GM12878 (cell line): ENCODE results near the gene HSCB. TPM values are rescaled to one million over a fixed set of nuclear protein-coding genes. Genes with fewer than 3 reads are reported as not detected.

Experiments
- ATAC-seq: fragments of 200-7000 bp; cut with Tn5 transposase; 3 replicates; pipeline ENCODE4 v1.9.1; 2020; ENCODE audit warnings: mild to moderate bottlenecking, moderate library complexity
- BruUV-seq: library from RNA; stranded (reverse); fragments of 400-500 nt; replicated peaks from 2 replicates; lab custom pipeline; 2021; lab: Mats Ljungman, UMichigan
- CTCF ChIA-PET: fragments of 300-600 bp; sonication (Branson Sonifier 250); formaldehyde crosslinking; extraction: SDS; loops from one replicate; lab custom pipeline; 2021; ENCODE audit warnings: inconsistent platforms; lab: Yijun Ruan, JAX
- POLR2A ChIA-PET: fragments of 350-600 bp; formaldehyde crosslinking; extraction: SDS; loops from one replicate; lab custom pipeline; 2021; ENCODE audit warnings: inconsistent platforms; lab: Charles Lee
- RAD21 ChIA-PET: fragments of 300-600 bp; sonication (Branson Sonifier 250); formaldehyde crosslinking; loops from one replicate; lab custom pipeline; 2023; ENCODE audit warnings: antibody characterized with exemption; ENCODE audit not compliant: unreplicated experiment; lab: Charles Lee
- SMC1A ChIA-PET: fragments of 300-600 bp; sonication (Branson Sonifier 250); formaldehyde crosslinking; loops from one replicate; lab custom pipeline; 2023; ENCODE audit not compliant: unreplicated experiment, uncharacterized antibody; lab: Charles Lee
- DNase-seq: peaks from one replicate; pipeline ENCODE4 v3.0.0-alpha.2; 2011; ENCODE audit warnings: low read depth, low spot score
- FAIRE-seq: peaks from 3 replicates; lab custom pipeline; 2011; peaks lifted over from hg19 to GRCh38; lab: Jason Lieb, UNC
- H2AFZ ChIP-seq: 2 replicates; pipeline ENCODE4 v1.6.0; 2011; ENCODE audit warnings: low read depth, low read length, control low read depth; ENCODE audit not compliant: control insufficient read depth
- H3K27ac ChIP-seq: 2 replicates; pipeline ENCODE4 v1.5.1; 2011; ENCODE audit warnings: control low read depth; ENCODE audit not compliant: control insufficient read depth, insufficient read depth
- H3K27me3 ChIP-seq, 2 experiments: replicated peaks in 1 of 2; 2 replicates each; pipeline versions ENCODE4 v1.6.0 to v1.6.1; 2011; ENCODE audit warnings: low read length in 1 of 2; ENCODE audit not compliant: control insufficient read depth in 2 of 2, insufficient read depth in 2 of 2
- H3K36me3 ChIP-seq, 2 experiments: 2 replicates each; pipeline ENCODE4 v1.5.1; 2011; ENCODE audit warnings: low read length in 1 of 2; ENCODE audit not compliant: control insufficient read depth in 2 of 2, insufficient read depth in 2 of 2
- H3K4me1 ChIP-seq: 2 replicates; pipeline ENCODE4 v1.6.1; 2011; ENCODE audit warnings: mild to moderate bottlenecking, low read length, moderate library complexity, mixed read lengths; ENCODE audit not compliant: control insufficient read depth, insufficient read depth
- H3K4me2 ChIP-seq: 2 replicates; pipeline ENCODE4 v1.6.0; 2011; ENCODE audit warnings: control low read depth; ENCODE audit not compliant: control insufficient read depth, insufficient read depth
- H3K4me3 ChIP-seq: fragments of 200-600 bp; sonication (generic); 2 replicates; pipeline ENCODE4 v1.5.1; 2016
- H3K79me2 ChIP-seq: 2 replicates; pipeline ENCODE4 v1.6.0; 2011; ENCODE audit warnings: low read length; ENCODE audit not compliant: control insufficient read depth, insufficient read depth
- H3K9ac ChIP-seq: 2 replicates; pipeline ENCODE4 v1.8.0; 2011; ENCODE audit warnings: low read length, control low read depth, mixed read lengths; ENCODE audit not compliant: control insufficient read depth, insufficient read depth
- H3K9me3 ChIP-seq: replicated peaks from 3 replicates; pipeline ENCODE4 v1.5.1; 2011; ENCODE audit warnings: mild to moderate bottlenecking, low read length; ENCODE audit not compliant: control insufficient read depth, insufficient read depth
- H4K20me1 ChIP-seq: 2 replicates; pipeline ENCODE4 v1.6.0; 2011; ENCODE audit not compliant: control insufficient read depth, insufficient read depth
- FOXM1 ChIP-seq: IDR thresholded peaks from 2 replicates; pipeline ENCODE4 v1.6.1; 2012; ENCODE audit warnings: low read depth, mild to moderate bottlenecking, inconsistent platforms, low read length, moderate library complexity
- KDM1A ChIP-seq: fragments of 200-600 bp; sonication (generic); IDR thresholded peaks from 2 replicates; pipeline ENCODE4 v1.6.1; 2016; ENCODE audit warnings: borderline replicate concordance
- POU2F2 ChIP-seq: IDR thresholded peaks from 3 replicates; pipeline ENCODE4 v1.6.1; 2011; ENCODE audit warnings: low read depth, mild to moderate bottlenecking, low read length, borderline replicate concordance
- TCF7 ChIP-seq: IDR thresholded peaks from 2 replicates; pipeline ENCODE4 v1.6.1; 2014; ENCODE audit warnings: antibody characterized with exemption, borderline replicate concordance
- USF2 ChIP-seq: IDR thresholded peaks from 2 replicates; pipeline ENCODE4 v1.6.1; 2011; ENCODE audit warnings: low read depth, low read length, improper control_type of control experiment, borderline replicate concordance
- ZNF207 ChIP-seq: fragments of 450-650 bp; IDR thresholded peaks from 2 replicates; pipeline ENCODE4 v1.6.1; 2014; ENCODE audit warnings: antibody characterized with exemption, mild to moderate bottlenecking, borderline replicate concordance
- ZNF274 ChIP-seq: IDR thresholded peaks from one replicate; pipeline ENCODE4 v1.8.0; 2011; ENCODE audit not compliant: insufficient read length, insufficient read depth
- WGBS: methylation state at CpG from one replicate; pipeline ENCODE4 v1.1.6; 2016; ENCODE audit warnings: low lambda C conversion rate; ENCODE audit not compliant: insufficient replicate concordance, insufficient coverage; ENCODE audit errors: missing lambda C conversion rate; 5-methylcytosine and 5-hydroxymethylcytosine counted together
- in situ Hi-C: fragments of 300-500 bp; cut with MboI; formaldehyde crosslinking; loops from 9 replicates; pipeline ENCODE4 v1.14.3; 2018; ENCODE audit warnings: mixed read lengths
- intact Hi-C: fragments of 100-400 bp; cut with micrococcal nuclease; formaldehyde crosslinking; loops from one replicate; pipeline ENCODE4 v1.14.2; 2022; ENCODE audit not compliant: unreplicated experiment
- polyA plus RNA-seq, 11 experiments: library from polyadenylated mRNA; depleted of rRNA in 4 of 11; unstranded in 6 of 11; stranded (reverse) in 5 of 11; fragments of >200 nt; fragmentation: Nextera tagmentation in 4 of 11; fragmentation: Illumina TruSeq in 1 of 11; extraction: Ambion mirVana in 4 of 11; extraction: Trizol in 1 of 11; gene quantifications; 1 replicate in 1 of 11; 2 replicates in 10 of 11; pipeline versions ENCODE4 v1.2.1 to v1.2.3, GENCODE V29; 2011 to 2016; ENCODE audit warnings: inconsistent platforms in 2 of 11, missing spikeins in 2 of 11, low read depth in 1 of 11
- total RNA-seq, 4 experiments: library from RNA; depleted of rRNA in 3 of 4; stranded (reverse); fragments of >200 nt in 3 of 4; fragmentation: Illumina TruSeq in 1 of 4; extraction: Trizol in 1 of 4; gene quantifications; 2 replicates each; pipeline versions ENCODE4 v1.2.1 to v1.2.3, GENCODE V29; 2013 to 2021
- TF ChIP-seq, protein P1 (sequence below): fragments of 150-350 bp; IDR thresholded peaks from 2 replicates; pipeline ENCODE4 v1.6.1; 2016; ENCODE audit warnings: low read depth, low read length
- TF ChIP-seq, protein P2 (sequence below): fragments of 450-650 bp; IDR thresholded peaks from 2 replicates; pipeline ENCODE4 v1.6.1; 2017; ENCODE audit warnings: mild to moderate bottlenecking, low read depth, inconsistent platforms; ENCODE audit not compliant: poor library complexity, severe bottlenecking

Gene HSCB
- total and polyA plus RNA-seq, 10 of the 15 experiments (the other 5 are each of a cell fraction or from before 2014, with no cell fraction given), result 10.6 to 28.4 (median 20.8) TPM

DNA sequence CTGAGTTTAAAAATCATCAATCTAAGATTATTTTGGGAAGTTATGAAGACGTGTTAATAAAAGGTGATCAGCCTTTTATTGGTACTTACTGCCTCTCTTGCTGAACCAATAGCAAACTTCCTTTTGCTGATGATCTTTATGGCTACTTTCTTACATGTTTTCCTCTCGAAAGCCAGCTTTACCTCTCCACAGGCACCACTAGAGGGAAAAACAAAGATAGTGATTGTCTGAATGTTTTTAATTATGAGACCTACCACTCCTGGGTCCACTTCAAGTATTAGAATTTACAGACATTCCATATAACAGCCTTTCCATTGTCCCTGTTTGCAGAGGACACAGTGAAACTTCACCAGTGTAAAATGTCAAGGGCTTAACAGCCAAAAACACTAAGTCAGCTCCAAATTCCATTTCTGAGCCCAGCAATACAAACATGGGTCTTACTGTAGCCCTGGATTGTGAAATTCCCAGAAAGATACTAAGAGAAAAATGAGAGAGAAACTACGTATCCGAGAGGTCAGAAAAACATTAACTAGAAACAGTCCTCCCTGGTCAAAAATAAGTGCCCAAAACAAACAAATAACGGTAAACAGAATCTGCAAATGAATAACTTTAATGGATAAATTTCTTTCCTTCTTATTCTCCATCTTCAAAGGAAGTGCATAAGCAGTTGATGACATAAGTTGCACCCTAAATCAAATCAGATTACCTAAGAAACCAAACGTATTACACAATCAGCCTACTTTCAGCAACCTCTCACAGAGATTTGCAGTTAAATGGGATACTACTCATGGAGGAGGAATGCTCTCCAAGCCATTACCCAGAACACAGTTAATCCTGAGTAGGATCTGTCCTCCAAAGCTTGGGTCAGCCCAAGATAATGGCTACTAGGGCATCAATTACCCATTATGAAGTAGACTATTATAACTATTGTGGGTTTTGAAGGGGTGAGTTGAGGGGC is 29.7 kb upstream of the HSCB start:
- SMC1A ChIA-PET, result no interaction called here
- H3K9me3 ChIP-seq, result no peaks in the 10 kb centered on the region

More for the DNA sequence above, 29.7 kb upstream of the HSCB start:
- no peak overlapping the region for H3K4me3 ChIP-seq
- peaks cover 1% of the 10 kb centered on the region; the same call in 1 of the 2 replicates for H3K4me1 ChIP-seq
- H3K79me2 ChIP-seq, result no peaks in the 10 kb centered on the region
- ChIA-PET CTCF (interaction anchor here (1.0 kb wide), 1 partner anchor 10 kb away, joined by 3 read pairs; no protein-coding TSS in a partner anchor), POLR2A (no interaction called here), RAD21 (no interaction called here)
- no peak overlapping the region for H3K9ac ChIP-seq
- intact Hi-C loops (no loop called here), in situ Hi-C loops (no loop called here)
- ATAC-seq (no peak), FAIRE-seq (no peak), DNase-seq (no peak)
- no peak overlapping the region for H2AFZ ChIP-seq
- H4K20me1 ChIP-seq, result no peaks in the 10 kb centered on the region
- no peak overlapping the region for H3K27ac ChIP-seq
- no TSS peak for BruUV-seq
- no peak overlapping the region for H3K4me2 ChIP-seq
- TF ChIP-seq KDM1A (no peak), ZNF207 (no peak), TCF7 (no peak), USF2 (no peak), FOXM1 (no peak), POU2F2 (no peak), ZNF274 (no peak)
- TF ChIP-seq, protein P1, sequence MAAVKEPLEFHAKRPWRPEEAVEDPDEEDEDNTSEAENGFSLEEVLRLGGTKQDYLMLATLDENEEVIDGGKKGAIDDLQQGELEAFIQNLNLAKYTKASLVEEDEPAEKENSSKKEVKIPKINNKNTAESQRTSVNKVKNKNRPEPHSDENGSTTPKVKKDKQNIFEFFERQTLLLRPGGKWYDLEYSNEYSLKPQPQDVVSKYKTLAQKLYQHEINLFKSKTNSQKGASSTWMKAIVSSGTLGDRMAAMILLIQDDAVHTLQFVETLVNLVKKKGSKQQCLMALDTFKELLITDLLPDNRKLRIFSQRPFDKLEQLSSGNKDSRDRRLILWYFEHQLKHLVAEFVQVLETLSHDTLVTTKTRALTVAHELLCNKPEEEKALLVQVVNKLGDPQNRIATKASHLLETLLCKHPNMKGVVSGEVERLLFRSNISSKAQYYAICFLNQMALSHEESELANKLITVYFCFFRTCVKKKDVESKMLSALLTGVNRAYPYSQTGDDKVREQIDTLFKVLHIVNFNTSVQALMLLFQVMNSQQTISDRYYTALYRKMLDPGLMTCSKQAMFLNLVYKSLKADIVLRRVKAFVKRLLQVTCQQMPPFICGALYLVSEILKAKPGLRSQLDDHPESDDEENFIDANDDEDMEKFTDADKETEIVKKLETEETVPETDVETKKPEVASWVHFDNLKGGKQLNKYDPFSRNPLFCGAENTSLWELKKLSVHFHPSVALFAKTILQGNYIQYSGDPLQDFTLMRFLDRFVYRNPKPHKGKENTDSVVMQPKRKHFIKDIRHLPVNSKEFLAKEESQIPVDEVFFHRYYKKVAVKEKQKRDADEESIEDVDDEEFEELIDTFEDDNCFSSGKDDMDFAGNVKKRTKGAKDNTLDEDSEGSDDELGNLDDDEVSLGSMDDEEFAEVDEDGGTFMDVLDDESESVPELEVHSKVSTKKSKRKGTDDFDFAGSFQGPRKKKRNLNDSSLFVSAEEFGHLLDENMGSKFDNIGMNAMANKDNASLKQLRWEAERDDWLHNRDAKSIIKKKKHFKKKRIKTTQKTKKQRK, result no peak
- TF ChIP-seq, protein P2, sequence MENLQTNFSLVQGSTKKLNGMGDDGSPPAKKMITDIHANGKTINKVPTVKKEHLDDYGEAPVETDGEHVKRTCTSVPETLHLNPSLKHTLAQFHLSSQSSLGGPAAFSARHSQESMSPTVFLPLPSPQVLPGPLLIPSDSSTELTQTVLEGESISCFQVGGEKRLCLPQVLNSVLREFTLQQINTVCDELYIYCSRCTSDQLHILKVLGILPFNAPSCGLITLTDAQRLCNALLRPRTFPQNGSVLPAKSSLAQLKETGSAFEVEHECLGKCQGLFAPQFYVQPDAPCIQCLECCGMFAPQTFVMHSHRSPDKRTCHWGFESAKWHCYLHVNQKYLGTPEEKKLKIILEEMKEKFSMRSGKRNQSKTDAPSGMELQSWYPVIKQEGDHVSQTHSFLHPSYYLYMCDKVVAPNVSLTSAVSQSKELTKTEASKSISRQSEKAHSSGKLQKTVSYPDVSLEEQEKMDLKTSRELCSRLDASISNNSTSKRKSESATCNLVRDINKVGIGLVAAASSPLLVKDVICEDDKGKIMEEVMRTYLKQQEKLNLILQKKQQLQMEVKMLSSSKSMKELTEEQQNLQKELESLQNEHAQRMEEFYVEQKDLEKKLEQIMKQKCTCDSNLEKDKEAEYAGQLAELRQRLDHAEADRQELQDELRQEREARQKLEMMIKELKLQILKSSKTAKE, result no peak
- H3K27me3 ChIP-seq, result no peaks in the 10 kb centered on the region
- no peaks in the 10 kb centered on the region; a peak in 2 of 4 replicates for H3K36me3 ChIP-seq
- WGBS, result 98% methylated on average over 6 of the region's 6 CpGs
